Raji (cell line): ENCODE data around the gene FLNB.
A peak's percentile ranks its signal among the peaks of the same experiment; 100 is the strongest.

Experiments used
- POLR2A ChIP-seq: IDR thresholded peaks from 2 replicates; pipeline ENCODE4 v1.6.1; 2011; ENCODE audit warnings: low read depth, low read length, control low read depth; ENCODE audit not compliant: insufficient read depth

Gene FLNB

DNA sequence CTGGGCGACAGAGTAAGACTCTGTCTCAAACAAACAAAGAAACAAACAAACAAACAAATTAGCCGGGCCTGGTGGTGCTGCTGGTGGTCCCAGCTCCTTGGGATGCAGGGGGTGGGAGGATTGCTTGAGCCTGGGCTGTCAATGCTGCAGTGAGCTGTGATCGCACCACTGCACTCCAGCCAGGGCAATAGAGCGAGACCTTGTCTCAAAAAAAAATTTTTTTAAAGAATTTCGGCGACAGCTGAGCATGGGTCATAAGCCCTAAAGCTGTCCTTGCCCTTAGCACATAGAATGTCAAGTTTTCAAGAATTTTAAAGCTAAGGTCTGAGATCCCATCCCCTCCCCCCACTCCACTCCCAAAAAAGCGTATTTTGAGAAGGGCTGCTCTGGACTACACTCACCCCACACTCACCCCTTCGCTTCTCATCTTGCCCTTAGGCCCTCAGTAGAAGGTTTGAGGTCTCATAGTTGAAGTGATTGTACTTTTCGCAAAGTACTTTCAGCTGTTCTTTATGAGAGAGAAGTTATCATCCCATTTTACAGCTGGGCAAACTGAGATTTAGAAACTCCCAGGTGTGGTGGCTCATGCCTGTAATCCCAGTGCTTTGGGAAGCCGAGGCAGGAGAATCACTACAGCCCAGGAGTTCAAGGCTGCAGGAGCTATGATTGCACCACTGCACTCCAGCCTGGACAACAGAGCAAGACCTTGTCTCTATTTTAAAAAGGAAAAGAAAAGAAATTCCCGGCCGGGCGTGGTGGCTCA lies 34.3 kb upstream of the FLNB start:
- TF ChIP-seq POLR2A, result no peak

DNA sequence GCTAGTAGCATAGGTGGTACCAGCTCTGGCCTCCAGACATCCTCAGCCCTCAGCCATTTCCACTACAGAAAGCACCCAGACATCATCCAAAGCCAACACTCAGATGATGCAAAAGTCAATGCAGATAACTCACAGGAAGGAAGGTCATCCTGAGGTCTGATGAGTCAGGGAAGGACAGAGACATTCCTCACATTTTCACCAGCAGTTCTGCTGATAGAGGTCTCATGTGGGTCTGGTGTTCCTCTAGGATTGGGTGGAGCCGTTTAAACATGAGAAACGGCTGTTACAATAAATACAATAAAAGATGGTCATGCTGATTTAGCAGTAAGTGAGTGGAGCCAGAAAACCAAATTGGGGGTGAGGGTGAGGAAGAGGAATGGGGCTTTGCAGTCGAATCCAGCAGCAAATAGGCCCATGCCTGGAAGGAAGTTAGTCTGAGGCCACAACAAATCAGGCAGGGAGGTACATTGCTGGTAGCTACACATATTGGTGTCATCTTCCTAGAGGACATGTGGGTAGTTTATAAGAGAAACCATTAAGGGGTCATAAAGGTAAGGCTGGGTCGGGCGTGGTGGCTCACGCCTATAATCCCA lies 33.3 kb upstream of the FLNB start:
- no peak for TF ChIP-seq POLR2A

DNA sequence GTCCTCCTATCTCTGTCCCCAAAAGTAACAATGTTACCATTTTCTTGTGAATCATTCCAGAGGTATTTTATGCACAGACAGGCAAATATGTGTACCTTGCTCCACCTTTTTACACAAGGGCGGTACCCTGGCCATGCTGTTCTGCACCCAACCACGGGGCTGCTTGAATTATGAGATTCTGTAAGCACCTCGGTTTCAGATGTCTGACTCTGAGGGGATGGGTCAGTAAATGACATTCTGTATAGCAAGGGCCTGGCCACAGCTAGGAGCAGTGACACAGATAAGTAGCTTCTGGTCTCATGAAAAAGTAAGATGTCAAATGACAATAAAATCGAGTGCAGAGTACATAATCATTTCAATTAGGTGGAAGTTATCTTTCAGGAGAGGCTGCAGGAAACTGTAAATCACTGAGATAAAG lies 30.4 kb upstream of the FLNB start:
- no peak for TF ChIP-seq POLR2A

DNA sequence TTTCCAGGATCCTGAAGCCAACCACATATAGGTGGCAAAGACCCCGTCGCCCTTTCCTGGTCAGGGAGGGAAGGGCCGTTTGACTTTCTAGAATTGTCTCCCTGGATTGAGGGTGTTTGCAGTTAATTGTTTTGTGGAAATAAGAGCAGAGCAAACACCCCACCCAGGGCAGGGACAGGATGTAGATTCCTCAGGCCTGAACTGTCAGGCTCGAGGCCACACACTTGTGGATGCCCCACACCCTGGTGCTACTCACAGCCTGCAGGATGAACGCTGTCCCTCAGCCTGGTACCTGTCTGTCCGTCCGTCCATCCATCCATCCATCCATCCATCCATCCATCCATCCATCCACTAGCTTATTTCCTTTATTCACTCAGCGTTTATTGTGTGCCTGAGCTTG lies 29.9 kb upstream of the FLNB start:
- TF ChIP-seq POLR2A, result no peak

DNA sequence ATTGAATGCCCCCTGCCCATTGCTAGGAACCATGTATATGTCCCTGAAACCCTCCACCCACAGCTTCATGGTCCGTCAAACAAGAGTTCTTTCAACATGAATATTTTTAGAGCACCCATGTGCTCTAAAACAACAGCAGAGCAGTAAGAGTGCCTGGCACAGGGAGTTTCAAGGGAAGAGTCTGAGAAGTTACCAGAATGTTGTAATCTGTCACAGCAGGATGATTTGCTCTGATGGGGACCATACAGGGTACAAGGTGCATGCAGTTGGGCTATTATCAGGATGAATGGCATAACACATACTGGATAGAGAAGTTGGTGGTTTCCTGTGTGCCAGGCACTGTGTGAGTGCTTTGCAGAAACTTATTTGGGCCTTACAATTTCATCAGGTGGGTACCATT lies 27.8 kb upstream of the FLNB start:
- TF ChIP-seq POLR2A, result no peak

DNA sequence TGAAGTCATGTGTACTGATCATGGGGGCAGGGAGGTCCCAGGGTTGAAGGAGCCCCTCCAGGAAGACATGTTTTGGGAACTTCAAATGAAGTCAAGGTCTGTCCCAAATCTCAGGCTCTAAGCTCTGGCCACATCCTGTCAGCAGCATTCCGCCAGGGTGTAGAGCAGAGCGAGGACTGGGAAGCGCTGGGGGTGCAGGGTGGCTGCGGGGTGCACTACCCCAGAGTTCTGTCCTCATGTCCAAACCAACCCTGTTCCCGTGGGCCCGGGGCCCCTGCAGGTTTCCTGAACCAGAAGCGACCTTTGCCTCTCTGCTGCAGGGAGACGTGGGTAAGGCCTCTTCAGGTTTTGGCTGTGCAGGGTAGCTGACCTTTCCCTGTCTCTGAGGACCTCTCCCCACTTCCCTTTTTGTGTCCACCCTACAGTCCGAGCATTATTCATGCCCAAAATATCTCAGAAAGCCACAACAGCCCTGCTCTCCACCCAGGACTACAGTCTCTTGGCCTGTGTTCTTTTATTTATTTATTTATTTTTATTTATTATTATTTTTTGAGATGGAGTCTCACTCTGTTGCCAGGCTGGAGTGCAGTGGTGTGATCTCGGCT lies 26.6 kb upstream of the FLNB start:
- TF ChIP-seq POLR2A, result no peak

DNA sequence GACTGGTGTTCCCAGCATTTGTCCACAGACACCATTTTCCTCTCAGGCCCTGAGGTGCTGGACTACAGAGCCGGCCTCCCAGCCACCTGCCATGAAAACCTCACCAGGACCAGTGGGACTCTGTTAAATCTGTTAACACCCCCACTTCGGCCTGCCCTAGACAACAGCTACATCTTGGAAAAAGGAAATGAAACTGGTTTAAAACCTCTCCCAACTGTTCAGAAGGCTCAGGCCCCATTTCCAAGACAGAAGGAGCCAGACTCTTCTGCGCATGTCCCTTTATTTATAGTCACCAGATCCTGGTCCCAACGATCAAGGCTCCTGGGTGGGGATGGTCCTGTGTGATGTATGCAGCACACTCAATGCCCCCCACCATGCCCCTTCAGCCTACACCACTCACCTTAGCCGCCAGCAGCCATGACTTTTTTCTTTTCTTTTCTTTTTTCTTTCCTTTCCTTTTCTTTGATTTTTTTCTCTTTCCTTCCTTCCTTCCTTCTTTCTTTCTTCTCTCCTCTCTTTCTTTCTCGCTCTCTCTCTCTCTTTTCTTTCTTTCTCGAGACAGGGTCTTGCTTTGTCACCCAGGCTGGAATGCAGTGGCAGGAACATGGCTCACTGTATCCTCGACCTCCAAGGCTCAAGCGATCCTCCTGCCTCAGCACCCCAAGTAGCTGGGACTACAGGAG lies 25.5 kb upstream of the FLNB start:
- TF ChIP-seq POLR2A, result no peak

DNA sequence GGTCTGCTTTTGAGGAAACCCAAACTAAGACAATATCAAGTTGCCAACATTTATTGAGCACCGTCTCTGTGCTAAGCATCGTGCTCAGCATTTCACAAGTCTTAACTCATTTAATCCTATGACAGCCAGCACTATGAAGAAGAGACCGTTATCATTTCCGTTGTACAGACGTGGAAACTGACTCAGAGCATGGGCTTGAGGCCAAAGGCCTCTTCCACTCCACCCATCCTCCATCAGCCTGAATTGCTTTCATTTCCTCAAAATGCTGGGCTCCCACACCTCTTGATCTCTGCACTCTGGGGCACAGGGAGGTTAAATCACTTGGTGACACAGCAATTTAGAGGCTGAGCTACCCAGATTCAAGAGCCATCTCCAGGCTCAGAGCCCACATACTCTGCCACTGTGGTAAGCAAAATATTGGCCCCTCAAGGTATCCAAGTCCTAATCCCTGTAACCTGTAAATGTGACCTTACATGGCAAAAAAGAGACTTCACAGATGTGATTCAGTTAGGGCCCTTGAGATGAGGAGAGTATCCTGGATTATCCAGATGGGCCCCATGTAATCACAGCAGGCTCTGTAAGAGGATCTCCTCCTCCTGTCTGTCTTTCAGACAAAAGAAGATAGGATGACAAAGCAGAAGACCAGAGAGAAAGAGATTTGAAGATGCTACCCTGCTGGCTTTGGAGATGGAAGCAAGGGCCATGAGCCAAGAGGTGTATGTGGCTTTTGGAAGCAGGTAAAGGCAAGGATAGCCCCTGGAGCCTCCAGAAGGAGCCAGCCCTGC lies 24.3 kb upstream of the FLNB start:
- peak; percentile 37; the same call in 1 of the 2 replicates for TF ChIP-seq POLR2A

DNA sequence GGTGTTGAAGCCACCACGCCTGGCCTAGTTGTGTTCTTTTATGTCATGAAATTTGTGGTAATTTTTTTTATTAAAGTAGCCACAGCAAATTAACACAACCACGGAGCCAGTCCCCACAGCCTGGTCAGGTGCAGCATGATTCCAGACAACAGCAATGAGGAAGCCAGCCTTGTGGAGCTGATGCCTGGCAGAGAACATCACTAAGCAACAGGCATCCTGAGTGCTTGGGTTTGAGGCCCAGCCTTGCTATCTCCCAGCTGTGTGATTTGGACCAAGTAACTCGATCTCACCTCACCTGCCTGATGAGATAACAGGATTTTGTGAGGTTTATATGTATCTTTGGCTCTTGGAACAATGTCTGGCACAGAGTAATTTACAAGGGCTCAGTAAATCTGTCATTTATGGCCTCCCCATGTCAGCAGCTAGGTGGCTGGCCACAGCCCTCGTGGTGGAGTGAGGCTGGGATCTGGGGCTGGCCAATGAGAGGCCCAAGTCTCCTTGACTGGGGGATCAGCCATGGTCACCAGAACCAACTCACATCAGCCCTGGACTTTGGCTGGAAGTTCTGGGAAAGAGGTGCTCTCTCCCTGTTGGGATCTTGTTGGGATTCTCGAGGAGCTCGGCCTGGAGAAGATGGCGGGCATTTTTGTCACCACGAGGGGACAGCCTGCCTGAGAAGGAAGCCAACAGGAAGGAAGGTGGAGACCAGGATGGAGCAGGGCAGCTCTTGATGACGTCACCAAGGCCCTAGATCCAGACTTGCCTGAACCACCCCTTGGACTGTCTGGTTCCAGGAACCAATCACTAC lies 22.8 kb upstream of the FLNB start:
- TF ChIP-seq POLR2A, result no peak

DNA sequence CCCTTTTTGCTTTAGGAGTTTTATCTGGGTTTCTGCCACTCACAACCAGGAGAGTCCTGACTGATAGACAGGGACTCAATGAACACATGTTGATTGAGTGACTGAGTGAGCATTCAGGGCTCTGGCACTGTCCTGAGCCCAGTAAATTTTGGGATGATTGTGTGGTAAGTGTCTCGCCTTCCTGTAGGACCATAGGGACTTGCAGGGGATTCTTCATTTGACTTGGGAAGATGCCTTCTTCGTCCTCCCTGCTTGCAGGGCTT lies 22.3 kb upstream of the FLNB start:
- TF ChIP-seq POLR2A, result no peak

DNA sequence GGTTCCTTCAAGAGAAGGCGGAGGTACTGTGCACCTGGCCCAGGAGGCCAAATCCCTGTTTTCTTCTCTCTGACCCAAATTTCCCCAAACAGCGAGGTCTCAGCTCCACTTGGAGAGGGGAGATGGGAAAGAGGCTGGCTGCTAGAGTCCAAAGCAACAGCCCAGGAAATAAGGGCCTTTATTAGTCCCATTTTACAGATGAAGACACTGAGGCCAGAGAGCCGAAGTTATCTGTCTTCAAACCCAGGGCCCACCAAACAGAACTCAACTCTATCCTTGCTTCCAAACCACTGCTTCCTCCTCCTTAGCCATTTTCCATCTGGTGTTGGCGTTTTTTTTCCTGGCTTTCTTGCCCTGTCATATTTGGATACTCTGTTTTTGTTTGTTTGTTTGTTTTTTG lies 22.0 kb upstream of the FLNB start:
- no peak for TF ChIP-seq POLR2A

DNA sequence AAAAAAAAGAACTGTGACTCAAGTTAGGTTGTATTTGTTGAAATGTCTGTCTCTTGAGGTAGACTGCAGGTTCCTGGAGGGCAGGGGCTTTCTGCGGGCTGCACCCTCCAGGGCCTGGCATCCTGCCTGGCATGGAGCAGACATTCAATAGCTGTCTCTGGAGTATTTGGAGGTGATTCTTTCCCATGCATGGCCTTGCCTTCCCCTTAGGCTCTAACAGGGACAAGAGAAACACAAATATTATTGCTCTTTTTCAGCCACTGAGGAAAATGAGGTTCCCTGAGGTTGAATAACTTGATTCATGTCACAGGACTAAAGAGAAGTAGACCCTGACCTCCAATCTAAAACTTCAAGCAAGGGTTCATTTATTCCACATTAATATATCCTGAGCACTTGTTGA lies 18.6 kb upstream of the FLNB start:
- TF ChIP-seq POLR2A, result no peak

DNA sequence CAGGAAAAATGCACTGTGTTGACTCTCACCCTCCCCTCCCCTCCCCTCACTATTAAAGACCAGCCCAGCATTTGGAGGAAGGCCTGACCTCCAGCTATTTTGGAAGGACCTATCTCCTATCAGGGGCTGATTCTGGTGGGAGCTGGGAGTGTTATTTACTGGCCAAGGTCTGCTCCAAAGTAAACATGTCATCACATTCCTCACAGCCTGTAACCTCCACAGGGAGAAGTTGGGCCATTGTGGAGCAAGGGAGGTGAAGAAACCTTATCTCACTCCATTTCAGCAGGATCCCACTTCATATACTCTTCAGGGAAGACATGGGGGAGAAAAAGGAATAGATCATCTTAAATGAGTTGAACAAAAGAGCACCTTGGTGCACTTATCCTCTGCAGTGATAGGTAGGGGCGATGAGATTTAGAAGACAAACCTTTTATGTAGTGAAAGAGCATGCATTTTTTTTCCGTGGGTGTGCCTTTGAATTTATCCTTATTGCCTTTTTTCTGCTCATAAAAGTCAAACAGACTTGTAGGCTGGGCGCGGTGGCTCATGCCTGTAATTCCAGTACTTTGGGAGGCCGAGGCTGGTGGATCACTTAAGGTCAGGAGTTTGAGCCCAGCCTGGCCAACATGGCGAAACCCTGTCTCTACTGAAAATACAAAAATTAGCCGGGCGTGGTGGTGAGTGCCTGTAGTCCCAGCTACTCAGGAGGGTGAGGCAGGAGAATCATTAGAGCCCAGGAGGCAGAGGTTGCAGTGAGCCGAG lies 15.6 kb upstream of the FLNB start:
- no peak for TF ChIP-seq POLR2A
